ENCODE results near the gene CDHR5. TPM values are rescaled to one million over a fixed set of nuclear protein-coding genes. Genes with fewer than 3 reads are reported as not detected.

CDHR5 gene
- total RNA-seq, 2 experiments from 2014 or later = not detected

DNA sequence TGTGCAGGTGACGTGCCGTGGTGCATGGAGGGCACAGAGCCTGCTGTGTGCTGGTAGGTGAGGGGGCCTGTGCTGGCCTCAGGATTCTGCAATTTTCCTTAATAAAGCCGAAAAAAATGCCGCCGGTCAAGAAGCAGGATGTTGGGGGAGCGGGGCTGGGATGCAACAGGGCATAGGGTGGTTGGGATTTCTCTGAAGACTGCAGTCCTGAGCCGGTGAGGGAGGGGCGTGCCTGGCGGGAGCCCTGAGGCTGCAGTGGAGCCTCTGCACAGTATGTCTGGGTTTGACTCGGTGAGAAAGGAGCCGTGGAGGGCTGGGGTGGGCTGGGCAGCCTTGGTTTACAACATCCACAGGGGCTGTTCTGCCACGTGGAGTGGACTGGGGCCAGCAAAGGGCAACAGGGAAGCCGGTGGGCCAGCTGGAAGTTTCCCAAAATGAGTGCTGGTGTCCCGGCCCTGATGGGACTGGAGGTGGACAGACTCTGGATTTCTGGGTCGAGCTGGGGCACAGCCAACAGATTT lies 1.3 kb downstream of the CDHR5 start:
- intact Hi-C loops (cut with micrococcal nuclease) = no loop called here
- H3K27me3 Mint-ChIP-seq = peaks cover 16% of the 10 kb centered on the region
- peaks cover 4% of the 10 kb centered on the region for H3K36me3 Mint-ChIP-seq (ENCODE audit: low read depth)
- DNase-seq = no peak
- H3K27ac Mint-ChIP-seq = no peak overlapping the region
- CTCF ChIA-PET = interaction anchor here (1.0 kb wide), 1 partner anchor 69 kb away, joined by 3 read pairs; no protein-coding TSS in a partner anchor
- H3K4me1 Mint-ChIP-seq (ENCODE audit: low read depth) = peaks cover 9% of the 10 kb centered on the region
- TF ChIP-seq, protein P1, sequence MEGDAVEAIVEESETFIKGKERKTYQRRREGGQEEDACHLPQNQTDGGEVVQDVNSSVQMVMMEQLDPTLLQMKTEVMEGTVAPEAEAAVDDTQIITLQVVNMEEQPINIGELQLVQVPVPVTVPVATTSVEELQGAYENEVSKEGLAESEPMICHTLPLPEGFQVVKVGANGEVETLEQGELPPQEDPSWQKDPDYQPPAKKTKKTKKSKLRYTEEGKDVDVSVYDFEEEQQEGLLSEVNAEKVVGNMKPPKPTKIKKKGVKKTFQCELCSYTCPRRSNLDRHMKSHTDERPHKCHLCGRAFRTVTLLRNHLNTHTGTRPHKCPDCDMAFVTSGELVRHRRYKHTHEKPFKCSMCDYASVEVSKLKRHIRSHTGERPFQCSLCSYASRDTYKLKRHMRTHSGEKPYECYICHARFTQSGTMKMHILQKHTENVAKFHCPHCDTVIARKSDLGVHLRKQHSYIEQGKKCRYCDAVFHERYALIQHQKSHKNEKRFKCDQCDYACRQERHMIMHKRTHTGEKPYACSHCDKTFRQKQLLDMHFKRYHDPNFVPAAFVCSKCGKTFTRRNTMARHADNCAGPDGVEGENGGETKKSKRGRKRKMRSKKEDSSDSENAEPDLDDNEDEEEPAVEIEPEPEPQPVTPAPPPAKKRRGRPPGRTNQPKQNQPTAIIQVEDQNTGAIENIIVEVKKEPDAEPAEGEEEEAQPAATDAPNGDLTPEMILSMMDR (IDR thresholded peaks at IDR 0.05) = no peak
- POLR2A ChIA-PET = no interaction called here
- H3K4me3 Mint-ChIP-seq = no peak overlapping the region
- no peaks in the 10 kb centered on the region for H3K9me3 Mint-ChIP-seq
- ATAC-seq = no peak

DNA sequence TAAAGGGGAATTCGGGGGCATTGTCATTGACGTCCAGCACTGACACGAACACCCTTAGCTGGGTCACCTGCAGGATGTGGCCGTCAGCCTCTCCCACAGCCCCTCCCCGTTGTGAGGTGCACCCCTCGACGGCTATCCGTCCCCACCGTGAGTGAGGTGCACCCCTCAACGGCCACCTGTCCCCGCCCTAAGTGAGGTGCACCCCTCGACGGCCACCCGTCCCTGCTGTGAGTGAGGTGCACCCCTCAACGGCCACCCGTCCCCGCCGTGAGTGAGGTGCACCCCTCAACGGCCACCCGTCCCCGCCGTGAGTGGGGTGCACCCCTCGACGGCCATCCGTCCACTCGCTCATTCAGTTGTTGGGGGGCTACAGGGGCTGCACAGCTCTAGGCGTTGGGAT lies 2.9 kb downstream of the CDHR5 start:
- TF ChIP-seq, protein P1 (IDR thresholded peaks at IDR 0.05) = no peak
- no peak overlapping the region for H3K27ac Mint-ChIP-seq

DNA sequence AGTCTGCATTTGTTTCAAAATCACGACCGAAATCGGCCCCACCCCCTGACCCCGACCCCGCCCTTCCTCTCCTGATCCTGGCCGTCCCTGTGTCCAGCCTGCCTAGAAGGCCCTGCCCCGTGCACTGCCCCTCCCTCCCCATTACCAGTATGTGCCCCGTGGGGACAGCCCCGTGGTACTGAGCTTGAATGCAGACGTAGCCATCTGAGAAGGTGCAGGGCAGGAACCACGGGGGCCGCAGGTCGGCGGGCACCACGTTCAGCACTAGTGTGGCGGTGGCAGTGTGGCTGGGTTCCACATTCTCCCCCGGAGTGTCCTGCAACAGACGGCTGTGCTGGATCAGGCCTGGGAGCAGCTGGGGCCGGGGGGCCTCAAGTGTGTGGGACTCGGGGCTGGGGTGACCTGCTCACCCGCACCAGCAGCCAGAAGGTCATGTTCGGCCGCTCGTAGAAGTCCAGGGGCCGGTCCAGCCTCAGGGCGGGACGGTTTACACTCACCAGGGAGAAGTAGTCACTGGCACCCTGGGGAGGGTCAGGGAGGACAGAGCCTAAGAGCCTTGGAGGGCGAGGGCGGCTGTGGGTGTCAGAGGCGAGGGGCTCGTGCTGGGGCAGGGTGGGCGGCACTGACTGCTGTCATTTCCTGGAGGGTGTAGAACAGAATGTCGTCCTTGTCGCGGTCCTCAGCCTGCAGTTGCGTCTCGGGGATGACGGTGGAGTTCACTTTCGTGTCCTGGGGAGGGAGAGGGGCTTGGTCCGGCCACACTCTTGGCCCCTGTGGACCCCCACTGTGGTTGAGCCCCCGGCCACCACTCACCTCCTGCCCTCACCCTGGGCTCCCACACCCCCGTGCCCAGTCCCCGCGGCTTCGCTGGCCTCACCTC lies 3.6 kb downstream of the CDHR5 start:
- Mint-ChIP-seq H3K4me3 (no peak overlapping the region), H3K27me3 (peaks cover 2% of the 10 kb centered on the region), H3K27ac (no peak overlapping the region), H3K9me3 (no peaks in the 10 kb centered on the region), H3K4me1 (ENCODE audit: low read depth) (no peaks in the 10 kb centered on the region), H3K36me3 (ENCODE audit: low read depth) (peaks cover 2% of the 10 kb centered on the region)
- intact Hi-C loops (cut with micrococcal nuclease) = no loop called here
- ChIA-PET POLR2A (no interaction called here), CTCF (no interaction called here)
- TF ChIP-seq, protein P1 (IDR thresholded peaks at IDR 0.05) = no peak
- ATAC-seq = no peak
- DNase-seq = no peak

More for the DNA sequence above, 2.9 kb downstream of the CDHR5 start:
- no peaks in the 10 kb centered on the region for H3K4me1 Mint-ChIP-seq (ENCODE audit: low read depth)
- intact Hi-C loops (cut with micrococcal nuclease) = no loop called here
- DNase-seq (no peak), ATAC-seq (no peak)
- no peak overlapping the region for H3K4me3 Mint-ChIP-seq
- CTCF ChIA-PET = no interaction called here
- POLR2A ChIA-PET = interaction anchor here (0.6 kb wide), 1 partner anchor 189 kb away, joined by 4 read pairs; no protein-coding TSS in a partner anchor
- no peaks in the 10 kb centered on the region for H3K9me3 Mint-ChIP-seq
- peaks cover 2% of the 10 kb centered on the region for H3K36me3 Mint-ChIP-seq (ENCODE audit: low read depth)
- peaks cover 7% of the 10 kb centered on the region for H3K27me3 Mint-ChIP-seq

DNA sequence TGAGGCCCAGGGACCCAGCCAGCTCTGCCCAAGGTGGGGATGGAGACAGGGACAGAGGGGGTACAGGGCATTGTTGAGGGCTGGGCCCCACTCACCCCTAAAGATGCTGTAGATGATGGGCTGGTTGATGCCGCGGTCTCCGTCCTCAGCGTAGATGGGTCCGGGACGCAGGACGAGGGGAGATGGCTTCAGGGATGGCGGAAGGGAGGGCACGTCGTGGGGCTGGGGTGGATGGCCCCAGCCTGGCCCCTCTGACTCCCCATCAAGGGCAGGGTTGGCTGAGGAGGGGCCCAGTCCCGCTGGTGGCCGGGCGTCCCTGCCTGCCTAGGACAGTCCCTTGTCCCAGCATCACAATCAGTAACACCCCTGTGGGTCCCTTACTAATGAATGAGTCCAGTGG lies 4.6 kb downstream of the CDHR5 start:
- ChIA-PET POLR2A (no interaction called here), CTCF (no interaction called here)
- peaks cover 2% of the 10 kb centered on the region for H3K4me1 Mint-ChIP-seq (ENCODE audit: low read depth)
- H3K4me3 Mint-ChIP-seq = no peak overlapping the region
- H3K9me3 Mint-ChIP-seq = no peaks in the 10 kb centered on the region
- no peak for DNase-seq
- H3K36me3 Mint-ChIP-seq (ENCODE audit: low read depth) = peaks cover 2% of the 10 kb centered on the region
- no peak overlapping the region for H3K27ac Mint-ChIP-seq
- TF ChIP-seq, protein P1 (IDR thresholded peaks at IDR 0.05) = no peak
- intact Hi-C loops (cut with micrococcal nuclease) = no loop called here
- no peaks in the 10 kb centered on the region for H3K27me3 Mint-ChIP-seq
- no peak for ATAC-seq

DNA sequence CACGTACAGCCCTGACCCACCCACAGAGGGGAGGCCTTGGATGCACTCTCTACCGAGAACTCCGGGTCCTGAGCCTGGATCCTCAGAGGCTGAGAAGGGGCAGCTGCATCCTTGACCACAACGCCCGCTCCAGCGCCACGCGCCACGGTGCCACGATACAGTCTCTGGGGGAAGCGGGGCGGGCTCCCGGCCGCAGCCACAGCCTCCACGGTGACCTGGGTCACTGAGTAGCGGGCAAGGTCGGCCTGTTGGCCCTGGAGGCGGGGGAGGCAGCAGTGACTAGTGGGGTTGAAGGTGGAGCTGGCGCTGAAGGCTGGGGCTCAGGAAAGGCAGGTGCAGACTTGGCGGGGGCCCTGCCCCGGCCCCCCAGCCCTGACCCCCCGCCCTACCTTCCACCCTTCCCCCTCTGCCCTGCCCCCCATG lies 5.1 kb downstream of the CDHR5 start:
- no peaks in the 10 kb centered on the region for H3K27me3 Mint-ChIP-seq
- ChIA-PET POLR2A (no interaction called here), CTCF (no interaction called here)
- no peak overlapping the region for H3K27ac Mint-ChIP-seq
- peaks cover 2% of the 10 kb centered on the region for H3K36me3 Mint-ChIP-seq (ENCODE audit: low read depth)
- no peak overlapping the region for H3K4me3 Mint-ChIP-seq
- no peaks in the 10 kb centered on the region for H3K9me3 Mint-ChIP-seq
- DNase-seq = no peak
- intact Hi-C loops (cut with micrococcal nuclease) = no loop called here
- H3K4me1 Mint-ChIP-seq (ENCODE audit: low read depth) = peaks cover 3% of the 10 kb centered on the region
- TF ChIP-seq, protein P1 (IDR thresholded peaks at IDR 0.05) = no peak
- no peak for ATAC-seq

All from activated CD8-positive, alpha-beta T cell treated with anti-CD3 and anti-CD28 coated beads for 36 hours (primary cell).